Measurements from ENCODE around the gene CDCA5.
A peak's percentile ranks its signal among the peaks of the same experiment; 100 is the strongest.
"Not testable (repeated sequence)": the region's sequence is repeated elsewhere in the genome, so short reads cannot be mapped to it uniquely, and the experiment has no call there.

CDCA5 gene

GRCh38 chr11:65120831-65121230 is 37.0 kb upstream of the CDCA5 start:
- peaks cover 34% of the 10 kb centered on the region for H3K4me1 ChIP-seq (ENCODE audit: low read length)
- H3K9ac ChIP-seq (ENCODE audit: low read length): peak overlapping the region; percentile 93
- H3K4me2 ChIP-seq (ENCODE audit: low read length): peak overlapping the region; percentile 91
- no peaks in the 10 kb centered on the region for H4K20me1 ChIP-seq (ENCODE audit: insufficient read depth, low read length)
- peaks cover 76% of the 10 kb centered on the region for H3K79me2 ChIP-seq (ENCODE audit: low read length)
- no peak overlapping the region for H2AFZ ChIP-seq (ENCODE audit: low read depth, low read length)
- peak overlapping the region; percentile 61 for H3K27ac ChIP-seq (ENCODE audit: low read length)
- H3K4me3 ChIP-seq (ENCODE audit: low read length): peak overlapping the region; percentile 95
- TF ChIP-seq EZH2phosphoT487 (IDR thresholded peaks at IDR 0.05; ENCODE audit: low read depth) (no peak), CTCF (IDR thresholded peaks at IDR 0.05; ENCODE audit: low read depth, low read length) (no peak)
- no peaks in the 10 kb centered on the region for H3K27me3 ChIP-seq (ENCODE audit: low read depth, low read length)
- H3K9me3 ChIP-seq (ENCODE audit: insufficient read depth, low read length): no peaks in the 10 kb centered on the region
- peaks cover 47% of the 10 kb centered on the region for H3K36me3 ChIP-seq (replicated peaks; ENCODE audit: low read depth, low read length)

GRCh38 chr11:65119670-65119995 is 35.8 kb upstream of the CDCA5 start:
- Histone ChIP-seq H3K4me1 (ENCODE audit: low read length) (peaks cover 34% of the 10 kb centered on the region), H3K36me3 (replicated peaks; ENCODE audit: low read depth, low read length) (peaks cover 43% of the 10 kb centered on the region), H3K27me3 (ENCODE audit: low read depth, low read length) (no peaks in the 10 kb centered on the region), H3K4me2 (ENCODE audit: low read length) (no peak overlapping the region), H3K27ac (ENCODE audit: low read length) (peak overlapping the region; percentile 5), H3K9me3 (ENCODE audit: insufficient read depth, low read length) (no peaks in the 10 kb centered on the region), H2AFZ (ENCODE audit: low read depth, low read length) (no peak overlapping the region), H3K4me3 (ENCODE audit: low read length) (no peak overlapping the region), H4K20me1 (ENCODE audit: insufficient read depth, low read length) (no peaks in the 10 kb centered on the region), H3K9ac (ENCODE audit: low read length) (no peak overlapping the region), H3K79me2 (ENCODE audit: low read length) (peaks cover 75% of the 10 kb centered on the region)
- TF ChIP-seq CTCF (IDR thresholded peaks at IDR 0.05; ENCODE audit: low read depth, low read length) (no peak), EZH2phosphoT487 (IDR thresholded peaks at IDR 0.05; ENCODE audit: low read depth) (no peak)

GRCh38 chr11:65118891-65119669 is 35.2 kb upstream of the CDCA5 start:
- H3K27me3 ChIP-seq (ENCODE audit: low read depth, low read length); H4K20me1 ChIP-seq (ENCODE audit: insufficient read depth, low read length); H3K4me3 ChIP-seq (ENCODE audit: low read length); H3K9me3 ChIP-seq (ENCODE audit: insufficient read depth, low read length); H2AFZ ChIP-seq (ENCODE audit: low read depth, low read length); H3K4me2 ChIP-seq (ENCODE audit: low read length); H3K9ac ChIP-seq (ENCODE audit: low read length): not testable (repeated sequence)
- H3K4me1 ChIP-seq (ENCODE audit: low read length): peaks cover 34% of the 10 kb centered on the region
- H3K36me3 ChIP-seq (replicated peaks; ENCODE audit: low read depth, low read length): peaks cover 43% of the 10 kb centered on the region
- peak overlapping the region; percentile 5; the same call in 1 of the 2 replicates for H3K27ac ChIP-seq (ENCODE audit: low read length)
- H3K79me2 ChIP-seq (ENCODE audit: low read length): peaks cover 70% of the 10 kb centered on the region

GRCh38 chr11:65118097-65118837 is 34.4 kb upstream of the CDCA5 start:
- no peak overlapping the region for H2AFZ ChIP-seq (ENCODE audit: low read depth, low read length)
- H3K4me2 ChIP-seq (ENCODE audit: low read length): no peak overlapping the region

More at GRCh38 chr11:65118097-65118837, 34.4 kb upstream of the CDCA5 start:
- Histone ChIP-seq H3K9me3 (ENCODE audit: insufficient read depth, low read length) (no peaks in the 10 kb centered on the region), H3K4me1 (ENCODE audit: low read length) (peaks cover 38% of the 10 kb centered on the region), H4K20me1 (ENCODE audit: insufficient read depth, low read length) (no peaks in the 10 kb centered on the region), H3K79me2 (ENCODE audit: low read length) (peaks cover 63% of the 10 kb centered on the region), H3K9ac (ENCODE audit: low read length) (no peak overlapping the region), H3K27me3 (ENCODE audit: low read depth, low read length) (no peaks in the 10 kb centered on the region), H3K36me3 (replicated peaks; ENCODE audit: low read depth, low read length) (peaks cover 43% of the 10 kb centered on the region), H3K27ac (ENCODE audit: low read length) (0 out of 2 replicates have a peak overlapping the region, but pooled peaks have one; percentile 5), H3K4me3 (ENCODE audit: low read length) (no peak overlapping the region)
- no peak for TF ChIP-seq CTCF (IDR thresholded peaks at IDR 0.05; ENCODE audit: low read depth, low read length)
- no peak for TF ChIP-seq EZH2phosphoT487 (IDR thresholded peaks at IDR 0.05; ENCODE audit: low read depth)

All from OCI-LY3 (cell line).